ENCODE measurements around the gene ULBP2.
"Not testable (repeated sequence)": the region's sequence is repeated elsewhere in the genome, so short reads cannot be mapped to it uniquely, and the experiment has no call there.

- TF ChIP-seq, protein P1, sequence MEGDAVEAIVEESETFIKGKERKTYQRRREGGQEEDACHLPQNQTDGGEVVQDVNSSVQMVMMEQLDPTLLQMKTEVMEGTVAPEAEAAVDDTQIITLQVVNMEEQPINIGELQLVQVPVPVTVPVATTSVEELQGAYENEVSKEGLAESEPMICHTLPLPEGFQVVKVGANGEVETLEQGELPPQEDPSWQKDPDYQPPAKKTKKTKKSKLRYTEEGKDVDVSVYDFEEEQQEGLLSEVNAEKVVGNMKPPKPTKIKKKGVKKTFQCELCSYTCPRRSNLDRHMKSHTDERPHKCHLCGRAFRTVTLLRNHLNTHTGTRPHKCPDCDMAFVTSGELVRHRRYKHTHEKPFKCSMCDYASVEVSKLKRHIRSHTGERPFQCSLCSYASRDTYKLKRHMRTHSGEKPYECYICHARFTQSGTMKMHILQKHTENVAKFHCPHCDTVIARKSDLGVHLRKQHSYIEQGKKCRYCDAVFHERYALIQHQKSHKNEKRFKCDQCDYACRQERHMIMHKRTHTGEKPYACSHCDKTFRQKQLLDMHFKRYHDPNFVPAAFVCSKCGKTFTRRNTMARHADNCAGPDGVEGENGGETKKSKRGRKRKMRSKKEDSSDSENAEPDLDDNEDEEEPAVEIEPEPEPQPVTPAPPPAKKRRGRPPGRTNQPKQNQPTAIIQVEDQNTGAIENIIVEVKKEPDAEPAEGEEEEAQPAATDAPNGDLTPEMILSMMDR (conservative IDR thresholded peaks at IDR 0.05 in 1 of 2, IDR thresholded peaks at IDR 0.05 in 1 of 2; ENCODE audit: extremely low read depth in 1 of 2, insufficient read depth in 1 of 2, low read depth in 1 of 2, low read length in 2 of 2): not testable (repeated sequence)
- not testable (repeated sequence) for TF ChIP-seq EZH2 (IDR thresholded peaks at IDR 0.05; ENCODE audit: borderline replicate concordance, low read length)
These were observed 12.1 kb downstream of the ULBP2 start for GRCh38 chr6:149953934-149954327.
